ENCODE data around the gene MAP1S.

MAP1S gene

GRCh38 chr19:17681505-17682125 lies 37.7 kb upstream of the MAP1S start:
- Histone ChIP-seq H3K27me3 (peaks cover 83% of the 10 kb centered on the region), H3K4me3 (no peak overlapping the region), H3K9me3 (no peaks in the 10 kb centered on the region), H3K27ac (no peak overlapping the region), H3K9ac (no peak overlapping the region), H4K20me1 (no peaks in the 10 kb centered on the region; the same call in 1 of the 2 replicates), H3K4me1 (peaks cover 18% of the 10 kb centered on the region), H3K4me2 (no peak overlapping the region), H3K36me3 (no peaks in the 10 kb centered on the region)
- TF ChIP-seq Cebpa-rat (IDR thresholded peaks at IDR 0.05) = no peak

DNA sequence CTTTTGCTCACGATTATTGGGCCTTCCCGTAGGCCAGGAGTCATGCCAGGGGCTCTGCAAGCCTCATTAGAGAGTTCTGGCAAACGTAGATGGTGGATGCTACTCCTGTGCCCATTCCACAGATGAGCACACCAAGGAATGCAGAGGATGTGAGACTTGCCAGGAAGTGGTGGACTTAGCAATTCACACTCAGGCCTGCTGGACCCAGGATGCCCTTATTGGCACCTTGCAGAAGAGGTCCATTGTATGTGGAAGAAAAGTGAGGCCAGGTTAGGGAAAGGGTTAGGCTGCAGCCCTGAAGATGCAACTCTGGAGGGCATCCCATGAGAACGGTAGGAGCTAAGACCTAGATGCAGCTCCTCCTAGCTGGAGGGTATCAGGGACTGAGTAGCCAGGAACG lies 37.0 kb upstream of the MAP1S start:
- no peak for TF ChIP-seq Cebpa-rat (IDR thresholded peaks at IDR 0.05)
- Histone ChIP-seq H3K4me3 (no peak overlapping the region), H3K4me2 (no peak overlapping the region), H4K20me1 (peaks cover 4% of the 10 kb centered on the region; the same call in 1 of the 2 replicates), H3K4me1 (peaks cover 18% of the 10 kb centered on the region), H3K27ac (no peak overlapping the region), H3K27me3 (peaks cover 89% of the 10 kb centered on the region), H3K36me3 (no peaks in the 10 kb centered on the region), H3K9ac (no peak overlapping the region), H3K9me3 (no peaks in the 10 kb centered on the region)

GRCh38 chr19:17683078-17683477 lies 36.2 kb upstream of the MAP1S start:
- Histone ChIP-seq H3K4me1 (peaks cover 18% of the 10 kb centered on the region), H3K27ac (no peak overlapping the region), H3K27me3 (peaks cover 89% of the 10 kb centered on the region), H3K36me3 (no peaks in the 10 kb centered on the region), H3K9me3 (no peaks in the 10 kb centered on the region), H3K9ac (no peak overlapping the region), H3K4me3 (no peak overlapping the region), H3K4me2 (no peak overlapping the region), H4K20me1 (peaks cover 13% of the 10 kb centered on the region; the same call in 1 of the 2 replicates)
- no peak for TF ChIP-seq Cebpa-rat (IDR thresholded peaks at IDR 0.05)

DNA sequence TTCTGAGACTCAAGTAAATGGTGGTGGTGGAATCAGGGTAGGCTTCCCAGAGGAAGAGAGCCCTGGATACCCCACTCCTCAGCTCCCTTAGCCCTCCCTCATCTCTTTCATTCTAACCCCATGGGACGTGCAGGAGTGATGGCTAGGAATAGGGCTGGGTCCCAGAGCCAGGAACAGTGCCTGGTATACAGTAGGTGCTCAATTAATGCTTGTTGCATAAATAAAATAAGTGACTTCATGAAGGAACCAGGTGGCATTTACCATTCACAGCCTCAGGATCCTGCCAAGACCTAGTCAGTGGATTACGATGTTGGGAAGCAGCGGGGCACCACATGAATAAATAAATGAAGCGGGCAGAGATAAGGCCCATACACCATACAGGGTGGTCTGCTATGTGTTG lies 35.0 kb upstream of the MAP1S start:
- H3K4me1 ChIP-seq = peaks cover 18% of the 10 kb centered on the region
- no peak overlapping the region for H3K9ac ChIP-seq
- H3K4me2 ChIP-seq = no peak overlapping the region
- peaks cover 92% of the 10 kb centered on the region for H3K27me3 ChIP-seq
- no peak for TF ChIP-seq Cebpa-rat (IDR thresholded peaks at IDR 0.05)
- no peaks in the 10 kb centered on the region for H3K9me3 ChIP-seq
- peaks cover 13% of the 10 kb centered on the region; the same call in 1 of the 2 replicates for H4K20me1 ChIP-seq
- no peak overlapping the region for H3K4me3 ChIP-seq
- no peak overlapping the region for H3K27ac ChIP-seq
- H3K36me3 ChIP-seq = no peaks in the 10 kb centered on the region

- H3K4me3 ChIP-seq = no peak overlapping the region
- H3K9ac ChIP-seq = no peak overlapping the region
- H3K36me3 ChIP-seq = no peaks in the 10 kb centered on the region
- H3K9me3 ChIP-seq = no peaks in the 10 kb centered on the region
- no peak overlapping the region for H3K27ac ChIP-seq
- no peak overlapping the region for H3K4me2 ChIP-seq
- H4K20me1 ChIP-seq = peaks cover 13% of the 10 kb centered on the region; the same call in 1 of the 2 replicates
- H3K4me1 ChIP-seq = peaks cover 6% of the 10 kb centered on the region
- peaks cover 92% of the 10 kb centered on the region for H3K27me3 ChIP-seq
- TF ChIP-seq Cebpa-rat (IDR thresholded peaks at IDR 0.05) = no peak
Observed at GRCh38 chr19:17685451-17686022, 33.7 kb upstream of the MAP1S start.

- Histone ChIP-seq H3K27me3 (peaks cover 91% of the 10 kb centered on the region), H3K36me3 (no peaks in the 10 kb centered on the region), H3K4me2 (peak overlapping the region; percentile 45), H3K27ac (no peak overlapping the region), H3K9ac (no peak overlapping the region), H3K4me3 (no peak overlapping the region), H4K20me1 (peaks cover 13% of the 10 kb centered on the region; the same call in 1 of the 2 replicates), H3K9me3 (no peaks in the 10 kb centered on the region), H3K4me1 (peaks cover 4% of the 10 kb centered on the region; the same call in 1 of the 2 replicates)
- no peak for TF ChIP-seq Cebpa-rat (IDR thresholded peaks at IDR 0.05)
Observed at GRCh38 chr19:17686023-17686521, 33.2 kb upstream of the MAP1S start.

DNA sequence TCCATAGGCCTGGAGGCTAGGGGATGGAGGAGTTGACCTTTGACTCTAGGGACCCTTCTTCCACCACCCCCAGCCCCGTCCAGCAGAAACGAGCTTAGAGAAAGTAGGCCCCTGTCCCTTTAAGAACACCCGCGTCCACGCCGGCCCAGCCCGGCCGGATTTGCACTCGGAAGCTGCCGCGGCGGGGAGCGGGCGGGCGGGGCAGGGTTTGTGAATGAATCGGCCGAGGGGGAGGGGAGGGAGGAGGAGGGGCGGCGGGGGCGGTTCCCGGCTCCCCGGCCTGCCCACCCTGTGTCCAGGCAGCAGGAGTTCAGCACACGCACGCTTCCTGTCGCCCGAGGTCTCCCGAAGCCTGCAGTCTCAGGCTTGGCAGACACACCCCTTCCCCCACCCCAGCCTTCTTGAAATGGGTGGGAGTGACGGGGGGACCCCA lies 32.7 kb upstream of the MAP1S start:
- H3K4me3 ChIP-seq = no peak overlapping the region; the same call in 1 of the 2 replicates
- H3K27ac ChIP-seq = no peak overlapping the region

DNA sequence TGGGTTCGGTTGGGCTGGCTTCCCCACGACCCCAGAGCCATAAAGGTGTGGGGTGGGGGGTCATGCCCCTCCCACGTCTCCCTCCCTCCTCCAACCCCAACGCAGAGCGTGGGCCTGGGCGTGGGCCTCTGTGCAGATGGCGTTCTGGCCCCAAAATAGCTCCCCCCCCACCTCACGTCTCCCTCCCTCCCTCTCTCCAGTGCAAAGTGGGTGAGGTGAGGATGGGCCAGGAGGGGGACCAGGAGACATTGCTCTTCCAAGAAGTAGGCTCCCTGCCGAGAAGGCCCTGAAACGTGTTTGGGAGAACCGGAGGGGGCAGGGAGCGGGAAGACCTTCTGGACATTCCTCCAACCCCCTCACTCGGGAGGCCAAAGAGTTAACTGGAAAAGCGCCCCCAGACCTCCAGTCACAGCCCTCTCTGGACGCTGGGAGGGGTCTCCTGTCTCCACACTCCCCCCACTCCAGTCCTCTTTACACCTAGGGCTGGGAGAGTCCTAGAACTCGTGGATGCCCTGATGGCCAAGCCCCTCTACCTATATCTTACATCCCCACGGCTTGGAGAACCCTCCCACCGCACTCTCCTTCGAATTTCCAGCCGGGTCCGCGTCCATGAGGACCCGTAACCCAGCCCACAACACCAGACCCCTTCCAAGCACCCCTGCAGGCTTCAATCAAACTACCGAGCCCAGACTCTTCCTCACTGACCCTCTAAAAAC lies 32.0 kb upstream of the MAP1S start:
- Histone ChIP-seq H3K9ac (no peak overlapping the region), H3K27me3 (peaks cover 85% of the 10 kb centered on the region), H3K4me3 (no peak overlapping the region; the same call in 1 of the 2 replicates), H4K20me1 (peaks cover 13% of the 10 kb centered on the region; the same call in 1 of the 2 replicates), H3K27ac (no peak overlapping the region), H3K4me1 (peaks cover 4% of the 10 kb centered on the region; the same call in 1 of the 2 replicates), H3K4me2 (peak overlapping the region; percentile 45; the same call in 1 of the 2 replicates), H3K36me3 (no peaks in the 10 kb centered on the region), H3K9me3 (no peaks in the 10 kb centered on the region)
- no peak for TF ChIP-seq Cebpa-rat (IDR thresholded peaks at IDR 0.05)

More for the DNA sequence above, 32.7 kb upstream of the MAP1S start:
- Histone ChIP-seq H3K4me2 (peak overlapping the region; percentile 45), H3K4me1 (peaks cover 4% of the 10 kb centered on the region; the same call in 1 of the 2 replicates), H3K27me3 (peaks cover 86% of the 10 kb centered on the region), H4K20me1 (peaks cover 13% of the 10 kb centered on the region; the same call in 1 of the 2 replicates), H3K9me3 (no peaks in the 10 kb centered on the region), H3K36me3 (no peaks in the 10 kb centered on the region), H3K9ac (no peak overlapping the region)
- no peak for TF ChIP-seq Cebpa-rat (IDR thresholded peaks at IDR 0.05)

DNA sequence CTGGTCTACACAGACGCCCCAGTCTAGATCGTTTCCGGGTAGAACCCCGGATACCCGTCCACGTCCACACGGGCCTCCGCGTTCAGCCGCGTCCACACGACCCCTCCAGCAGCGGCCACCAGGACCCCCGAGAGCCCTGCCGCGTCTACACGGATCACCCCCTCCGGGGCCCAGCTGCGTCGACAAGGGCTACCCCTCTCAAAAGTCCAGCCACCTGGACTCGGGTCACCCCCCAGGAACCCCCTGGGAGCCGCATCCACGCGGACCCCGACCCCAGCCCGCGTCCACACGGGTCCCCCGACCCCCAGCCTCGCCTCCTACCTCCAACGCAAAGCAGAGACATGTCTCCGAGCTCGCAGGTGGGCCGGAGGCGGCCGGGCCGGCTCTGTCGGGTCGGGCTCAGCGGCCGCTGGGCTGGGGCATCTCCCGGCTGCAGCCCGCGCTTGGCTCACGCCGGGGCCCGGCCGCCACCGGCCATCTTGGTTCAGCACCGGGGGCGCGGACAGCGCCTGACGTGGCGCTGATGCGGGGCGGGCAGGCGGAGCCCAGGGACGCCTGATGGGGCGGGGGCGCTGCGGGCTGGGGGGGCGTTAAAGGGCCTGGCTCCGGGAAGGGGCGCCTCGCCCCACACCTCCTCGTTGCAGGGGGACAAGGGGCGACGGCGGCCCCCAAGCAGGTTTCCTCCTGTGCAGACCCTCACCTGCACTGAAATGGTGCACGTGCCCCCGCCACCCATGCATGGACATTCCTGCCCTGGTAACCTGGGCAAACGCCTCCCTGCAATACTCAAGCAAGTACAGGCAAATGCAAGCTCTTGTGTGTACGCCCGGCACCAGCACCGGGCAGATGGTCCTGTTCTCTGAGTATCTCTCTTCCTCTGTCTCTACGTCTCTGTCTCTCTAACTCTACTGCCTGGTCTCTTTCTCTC lies 31.2 kb upstream of the MAP1S start, which contains the start of gene UNC13A:
Gene UNC13A, minus strand, starts transcription at position 498 of the 928 bp plus-strand sequence. Its CDS starts 155 bp downstream, at position 343.
- Histone ChIP-seq H3K36me3 (no peaks in the 10 kb centered on the region), H3K9ac (no peak within 1 kb of the TSS), H3K27ac (no peak within 1 kb of the TSS), H3K4me2 (no peak within 1 kb of the TSS), H3K4me1 (peaks cover 4% of the 10 kb centered on the region; the same call in 1 of the 2 replicates), H3K9me3 (no peaks in the 10 kb centered on the region), H3K27me3 (peaks cover 78% of the 10 kb centered on the region), H3K4me3 (no peak within 1 kb of the TSS), H4K20me1 (peaks cover 13% of the 10 kb centered on the region; the same call in 1 of the 2 replicates)
- no peak for TF ChIP-seq Cebpa-rat (IDR thresholded peaks at IDR 0.05)
